Activated B cell treated with CpG ODN at 0.5 μM for 24 hours (primary cell): ENCODE measurements around the gene BCAS1. TPM values are rescaled to one million over a fixed set of nuclear protein-coding genes. Genes with fewer than 3 reads are reported as not detected.
A peak's percentile ranks its signal among the peaks of the same experiment; 100 is the strongest.

Experiments
- ATAC-seq: fragments of 200-7000 bp; cut with Tn5 transposase; one replicate; pipeline ENCODE4 v1.10.0; 2021; ENCODE audit warnings: low read depth, mild to moderate bottlenecking, moderate library complexity
- CTCF ChIA-PET: fragments of 350-600 bp; sonication (Branson Sonifier 250); formaldehyde crosslinking; loops from one replicate; lab custom pipeline; 2021; ENCODE audit warnings: antibody characterized with exemption; lab: Charles Lee
- POLR2A ChIA-PET: fragments of 350-600 bp; sonication (Branson Sonifier 250); formaldehyde crosslinking; loops from one replicate; lab custom pipeline; 2021; ENCODE audit warnings: antibody characterized with exemption; lab: Charles Lee
- DNase-seq: peaks from one replicate; pipeline ENCODE4 v3.0.0; 2022
- H3K27ac Mint-ChIP-seq: one replicate; pipeline ENCODE4 v1.8.0; 2020; ENCODE audit warnings: mixed read lengths
- H3K27me3 Mint-ChIP-seq: one replicate; pipeline ENCODE4 v1.8.0; 2021; ENCODE audit warnings: mixed read lengths
- H3K36me3 Mint-ChIP-seq: one replicate; pipeline ENCODE4 v1.8.0; 2021; ENCODE audit warnings: low read depth, mixed read lengths
- H3K4me1 Mint-ChIP-seq: one replicate; pipeline ENCODE4 v1.8.0; 2021; ENCODE audit warnings: mixed read lengths
- H3K4me3 Mint-ChIP-seq: one replicate; pipeline ENCODE4 v1.8.0; 2020; ENCODE audit warnings: mild to moderate bottlenecking, mixed read lengths
- H3K9me3 Mint-ChIP-seq: one replicate; pipeline ENCODE4 v1.8.0; 2020; ENCODE audit warnings: mixed read lengths
- intact Hi-C: fragments of 100-400 bp; cut with micrococcal nuclease; formaldehyde crosslinking; loops from one replicate; pipeline ENCODE4 v1.15.1; 2024
- total RNA-seq: library from RNA; stranded (reverse); gene quantifications from 2 replicates; pipeline ENCODE4 v1.2.3, GENCODE V29; 2022
- TF ChIP-seq, protein P1 (sequence below): fragments of 200-600 bp; IDR thresholded peaks from one replicate; pipeline ENCODE4 v1.8.0; 2022; ENCODE audit warnings: antibody characterized with exemption, mild to moderate bottlenecking

BCAS1 gene
- total RNA-seq, 1 donor from 2014 or later = 1.7 TPM

DNA sequence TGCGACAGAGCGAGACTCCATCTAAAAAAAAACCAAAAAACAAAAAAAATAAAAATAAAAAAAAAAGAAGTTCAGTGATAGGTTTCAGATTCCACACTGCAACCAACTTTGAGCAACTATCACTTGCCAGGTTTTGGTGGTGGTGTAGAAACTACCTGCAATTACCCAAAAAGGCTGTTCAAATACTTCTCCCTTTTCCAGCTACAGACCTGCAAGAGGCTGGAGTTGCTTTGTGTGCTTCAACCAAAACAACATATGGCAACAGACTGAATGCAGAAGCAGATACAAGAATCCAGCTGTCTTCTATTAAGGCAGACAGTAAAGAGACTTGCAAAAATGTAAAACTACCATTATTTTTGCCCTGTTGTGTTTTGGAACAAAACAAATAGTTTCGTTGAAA, 9.3 kb upstream of the BCAS1 start:
- ATAC-seq (no peak), DNase-seq (no peak)
- no peak overlapping the region for H3K4me3 Mint-ChIP-seq
- TF ChIP-seq, protein P1, sequence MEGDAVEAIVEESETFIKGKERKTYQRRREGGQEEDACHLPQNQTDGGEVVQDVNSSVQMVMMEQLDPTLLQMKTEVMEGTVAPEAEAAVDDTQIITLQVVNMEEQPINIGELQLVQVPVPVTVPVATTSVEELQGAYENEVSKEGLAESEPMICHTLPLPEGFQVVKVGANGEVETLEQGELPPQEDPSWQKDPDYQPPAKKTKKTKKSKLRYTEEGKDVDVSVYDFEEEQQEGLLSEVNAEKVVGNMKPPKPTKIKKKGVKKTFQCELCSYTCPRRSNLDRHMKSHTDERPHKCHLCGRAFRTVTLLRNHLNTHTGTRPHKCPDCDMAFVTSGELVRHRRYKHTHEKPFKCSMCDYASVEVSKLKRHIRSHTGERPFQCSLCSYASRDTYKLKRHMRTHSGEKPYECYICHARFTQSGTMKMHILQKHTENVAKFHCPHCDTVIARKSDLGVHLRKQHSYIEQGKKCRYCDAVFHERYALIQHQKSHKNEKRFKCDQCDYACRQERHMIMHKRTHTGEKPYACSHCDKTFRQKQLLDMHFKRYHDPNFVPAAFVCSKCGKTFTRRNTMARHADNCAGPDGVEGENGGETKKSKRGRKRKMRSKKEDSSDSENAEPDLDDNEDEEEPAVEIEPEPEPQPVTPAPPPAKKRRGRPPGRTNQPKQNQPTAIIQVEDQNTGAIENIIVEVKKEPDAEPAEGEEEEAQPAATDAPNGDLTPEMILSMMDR = no peak
- no peaks in the 10 kb centered on the region for H3K27me3 Mint-ChIP-seq
- no peaks in the 10 kb centered on the region for H3K36me3 Mint-ChIP-seq
- ChIA-PET POLR2A (no interaction called here), CTCF (no interaction called here)
- no peaks in the 10 kb centered on the region for H3K9me3 Mint-ChIP-seq
- H3K27ac Mint-ChIP-seq = no peak overlapping the region
- H3K4me1 Mint-ChIP-seq = peaks cover 39% of the 10 kb centered on the region
- intact Hi-C loops = no loop called here

DNA sequence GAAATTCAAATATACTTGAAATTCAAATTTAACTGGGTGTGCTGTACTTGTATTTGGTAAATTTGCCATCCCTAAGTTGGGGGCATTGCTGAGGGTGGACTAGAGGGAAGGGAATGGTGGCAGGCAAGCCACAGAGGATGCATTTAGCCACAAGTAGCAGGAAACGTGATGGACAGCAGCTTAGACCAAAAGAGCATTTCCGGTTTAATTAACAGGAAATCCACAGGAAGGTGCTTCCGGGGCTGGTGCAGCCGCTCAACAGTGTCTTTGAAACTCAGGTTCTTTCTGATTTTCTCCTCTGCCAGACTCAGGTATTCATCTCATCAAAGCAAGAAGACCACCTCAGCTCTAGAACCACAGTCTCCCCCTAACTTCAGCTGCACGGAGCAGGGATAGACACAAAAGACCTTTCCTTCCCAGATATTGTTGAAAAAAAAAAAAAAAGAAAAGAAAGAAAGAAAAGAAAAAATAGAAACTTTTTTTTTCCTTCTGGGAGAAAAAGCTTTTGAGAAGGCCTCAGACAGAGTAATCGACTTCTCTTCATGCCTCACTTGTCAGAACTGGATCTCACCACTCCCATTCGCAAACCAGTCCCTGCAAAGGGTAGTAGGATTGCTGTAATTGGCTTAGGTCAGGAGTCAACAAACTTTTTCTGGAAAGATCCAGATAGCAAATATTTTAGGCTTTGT, 8.0 kb upstream of the BCAS1 start:
- H3K27me3 Mint-ChIP-seq = no peaks in the 10 kb centered on the region
- ChIA-PET CTCF (no interaction called here), POLR2A (interaction anchor here (0.7 kb wide), 4 partner anchors 12 to 468 kb away, joined by 3 to 9 read pairs (median 6); no protein-coding TSS in a partner anchor)
- H3K9me3 Mint-ChIP-seq = no peaks in the 10 kb centered on the region
- peak overlapping the region; percentile 75 for H3K27ac Mint-ChIP-seq
- TF ChIP-seq, protein P1 = no peak
- ATAC-seq (no peak), DNase-seq (no peak)
- intact Hi-C loops = no loop called here
- peak overlapping the region; percentile 68 for H3K4me3 Mint-ChIP-seq
- H3K36me3 Mint-ChIP-seq = no peaks in the 10 kb centered on the region
- peaks cover 30% of the 10 kb centered on the region for H3K4me1 Mint-ChIP-seq

- ChIA-PET POLR2A (no interaction called here), CTCF (no interaction called here)
- Mint-ChIP-seq H3K36me3 (no peaks in the 10 kb centered on the region), H3K27ac (no peak overlapping the region), H3K4me3 (no peak overlapping the region), H3K27me3 (no peaks in the 10 kb centered on the region), H3K4me1 (peaks cover 21% of the 10 kb centered on the region), H3K9me3 (no peaks in the 10 kb centered on the region)
- DNase-seq (no peak), ATAC-seq (no peak)
- TF ChIP-seq, protein P1 = no peak
- intact Hi-C loops = no loop called here
These were observed 5.9 kb upstream of the BCAS1 start for GRCh38 chr20:54076259-54076658.

DNA sequence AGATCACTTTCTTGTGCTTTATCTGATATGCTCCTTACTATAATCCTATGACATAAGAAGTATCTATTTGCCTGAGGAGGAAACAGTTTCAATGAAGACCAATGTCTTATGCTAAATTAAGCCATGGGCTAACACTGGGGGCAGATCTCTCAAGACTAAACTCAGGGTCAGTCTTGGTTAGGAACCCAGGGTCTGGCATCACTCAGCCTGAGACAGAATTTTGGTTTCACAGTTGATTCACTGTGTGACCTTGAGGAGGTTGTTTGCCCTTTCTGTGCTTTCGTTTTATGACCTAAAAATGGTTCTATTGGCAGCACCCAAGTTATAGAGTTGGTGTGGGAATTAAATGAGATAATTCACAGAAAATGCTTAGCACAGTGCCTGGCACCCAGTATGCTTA, 4.9 kb upstream of the BCAS1 start:
- DNase-seq (no peak), ATAC-seq (no peak)
- ChIA-PET CTCF (no interaction called here), POLR2A (no interaction called here)
- Mint-ChIP-seq H3K27ac (no peak overlapping the region), H3K4me1 (peaks cover 16% of the 10 kb centered on the region), H3K4me3 (no peak overlapping the region), H3K27me3 (no peaks in the 10 kb centered on the region), H3K36me3 (no peaks in the 10 kb centered on the region), H3K9me3 (no peaks in the 10 kb centered on the region)
- TF ChIP-seq, protein P1 = no peak
- intact Hi-C loops = no loop called here

DNA sequence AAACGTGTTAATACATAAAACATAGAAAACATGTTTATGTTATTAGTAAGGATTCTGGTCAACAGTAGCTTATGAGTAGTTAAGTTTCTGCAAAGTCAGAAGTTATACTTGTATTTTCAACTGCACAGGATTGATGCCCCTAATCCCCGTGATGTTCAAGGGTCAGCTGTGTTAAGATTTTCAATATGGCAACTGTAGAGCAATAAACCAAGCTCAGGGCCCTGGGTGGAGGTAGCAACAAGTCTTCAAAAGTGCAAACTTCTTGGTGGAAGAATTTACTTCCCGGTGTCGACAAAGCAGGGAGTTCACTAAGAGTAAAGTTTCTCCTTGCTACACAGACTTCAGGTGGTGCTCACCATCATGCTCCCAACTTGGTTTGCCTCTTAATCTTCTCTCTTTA, 4.1 kb upstream of the BCAS1 start:
- Mint-ChIP-seq H3K4me1 (peaks cover 14% of the 10 kb centered on the region), H3K4me3 (no peak overlapping the region), H3K36me3 (no peaks in the 10 kb centered on the region), H3K27me3 (no peaks in the 10 kb centered on the region), H3K9me3 (no peaks in the 10 kb centered on the region), H3K27ac (no peak overlapping the region)
- ChIA-PET CTCF (no interaction called here), POLR2A (no interaction called here)
- TF ChIP-seq, protein P1 = no peak
- no peak for DNase-seq
- ATAC-seq = no peak
- intact Hi-C loops = no loop called here
